Prostate gland (tissue), 2 donors: ENCODE results near the gene NUAK1. TPM values are rescaled to one million over a fixed set of nuclear protein-coding genes. Genes with fewer than 3 reads are reported as not detected.
"Not testable (repeated sequence)": the region's sequence is repeated elsewhere in the genome, so short reads cannot be mapped to it uniquely, and the experiment has no call there.

Source experiments
- DNase-seq: peaks from one replicate; pipeline ENCODE4 v3.0.0-alpha.2; 2019; ENCODE audit warnings: low spot score
- H3K27ac ChIP-seq, 2 donors: fragments of 200-600 bp; sonication (generic); 2 replicates each; pipeline ENCODE4 v1.5.1; 2017 to 2019
- H3K27me3 ChIP-seq: fragments of 200-600 bp; sonication (generic); replicated peaks from 2 replicates; pipeline ENCODE4 v1.5.1; 2019; ENCODE audit not compliant: insufficient read depth
- H3K36me3 ChIP-seq, 2 donors: fragments of 200-600 bp; sonication (generic); 1 replicate in 1 of 2; 2 replicates in 1 of 2; pipeline versions ENCODE4 v1.5.1 to v1.8.1; 2017 to 2019
- H3K4me1 ChIP-seq: fragments of 200-600 bp; sonication (generic); replicated peaks from 2 replicates; pipeline ENCODE4 v1.5.1; 2019
- H3K4me3 ChIP-seq, 2 donors: fragments of 200-600 bp; sonication (generic); 2 replicates each; pipeline ENCODE4 v1.5.1; 2017 to 2019
- H3K9me3 ChIP-seq: fragments of 200-600 bp; sonication (generic); 2 replicates; pipeline ENCODE4 v1.5.1; 2017
- POLR2A ChIP-seq: fragments of 450-650 bp; IDR thresholded peaks from one replicate; pipeline ENCODE4 v1.6.1; 2016; ENCODE audit warnings: antibody characterized with exemption, mild to moderate bottlenecking
- POLR2AphosphoS5 ChIP-seq: sonication (generic); formaldehyde crosslinking; IDR thresholded peaks from one replicate; pipeline ENCODE4 v1.6.1; 2017; ENCODE audit warnings: antibody characterized with exemption
- WGBS: methylation state at CpG from one replicate; pipeline ENCODE4 v1.1.5; 2018; 5-methylcytosine and 5-hydroxymethylcytosine counted together
- intact Hi-C: fragments of 100-400 bp; cut with DNase I; formaldehyde crosslinking; loops from one replicate; pipeline ENCODE4 v1.14.2; 2022
- total RNA-seq, 2 donors: library from RNA; depleted of rRNA; stranded (reverse); fragments of >200 nt; gene quantifications; one replicate each; pipeline ENCODE4 v1.1.0, GENCODE V29; 2016
- TF ChIP-seq, protein P1 (sequence below), 4 experiments: fragments of 200-600 bp in 2 of 4; fragments of 450-650 bp in 2 of 4; sonication (generic) in 2 of 4; IDR thresholded peaks; 1 replicate in 3 of 4; 2 replicates in 1 of 4; pipeline ENCODE4 v1.5.1; 2016 to 2019; ENCODE audit warnings: antibody characterized with exemption in 4 of 4, mild to moderate bottlenecking in 2 of 4, moderate library complexity in 2 of 4

NUAK1 gene
- total RNA-seq, 2 donors from 2014 or later, result 9.6 to 16.0 TPM

DNA sequence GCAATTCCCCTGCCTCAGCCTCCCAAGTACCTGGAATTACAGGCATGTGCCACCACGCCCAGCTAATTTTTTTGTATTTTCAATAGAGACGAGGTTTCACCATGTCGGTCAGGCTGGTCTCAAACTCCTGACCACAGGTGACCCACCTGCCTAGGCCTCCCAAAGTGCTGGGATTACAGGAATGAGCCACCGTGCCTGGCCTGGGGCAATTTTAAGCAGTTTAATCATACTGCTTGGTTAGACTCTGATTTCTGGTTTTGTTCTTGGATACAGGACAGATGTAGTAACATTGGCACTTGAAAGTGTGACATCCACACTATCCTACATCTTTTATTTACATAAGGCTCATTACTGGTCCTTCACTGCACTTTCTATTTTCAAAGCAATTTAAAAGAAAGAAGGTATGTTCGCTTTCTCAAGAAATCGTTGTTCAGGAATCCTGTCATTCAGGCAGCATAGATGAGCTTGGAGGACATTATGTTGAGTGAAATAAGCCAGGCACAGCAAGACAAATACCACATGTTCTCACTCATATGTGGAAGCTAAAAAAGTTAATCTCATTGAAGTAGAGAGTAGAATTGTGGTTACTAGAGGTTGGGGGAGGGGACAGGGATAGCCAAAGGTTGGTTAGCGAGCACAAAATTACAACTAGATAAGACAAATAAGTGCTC is 4.0 kb upstream of the NUAK1 start:
- Histone ChIP-seq H3K27ac (no peak overlapping the region), H3K9me3 (no peaks in the 10 kb centered on the region), H3K4me1 (no peaks in the 10 kb centered on the region), H3K36me3 (no peaks in the 10 kb centered on the region), H3K27me3 (no peaks in the 10 kb centered on the region), H3K4me3 (no peak overlapping the region)
- DNase-seq, result no peak
- intact Hi-C loops, result no loop called here
- TF ChIP-seq POLR2AphosphoS5 (no peak), POLR2A (no peak)
- TF ChIP-seq, protein P1, sequence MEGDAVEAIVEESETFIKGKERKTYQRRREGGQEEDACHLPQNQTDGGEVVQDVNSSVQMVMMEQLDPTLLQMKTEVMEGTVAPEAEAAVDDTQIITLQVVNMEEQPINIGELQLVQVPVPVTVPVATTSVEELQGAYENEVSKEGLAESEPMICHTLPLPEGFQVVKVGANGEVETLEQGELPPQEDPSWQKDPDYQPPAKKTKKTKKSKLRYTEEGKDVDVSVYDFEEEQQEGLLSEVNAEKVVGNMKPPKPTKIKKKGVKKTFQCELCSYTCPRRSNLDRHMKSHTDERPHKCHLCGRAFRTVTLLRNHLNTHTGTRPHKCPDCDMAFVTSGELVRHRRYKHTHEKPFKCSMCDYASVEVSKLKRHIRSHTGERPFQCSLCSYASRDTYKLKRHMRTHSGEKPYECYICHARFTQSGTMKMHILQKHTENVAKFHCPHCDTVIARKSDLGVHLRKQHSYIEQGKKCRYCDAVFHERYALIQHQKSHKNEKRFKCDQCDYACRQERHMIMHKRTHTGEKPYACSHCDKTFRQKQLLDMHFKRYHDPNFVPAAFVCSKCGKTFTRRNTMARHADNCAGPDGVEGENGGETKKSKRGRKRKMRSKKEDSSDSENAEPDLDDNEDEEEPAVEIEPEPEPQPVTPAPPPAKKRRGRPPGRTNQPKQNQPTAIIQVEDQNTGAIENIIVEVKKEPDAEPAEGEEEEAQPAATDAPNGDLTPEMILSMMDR (IDR thresholded peaks at IDR 0.05), result no peak
- WGBS, result 70% methylated on average over 7 of the region's 7 CpGs

DNA sequence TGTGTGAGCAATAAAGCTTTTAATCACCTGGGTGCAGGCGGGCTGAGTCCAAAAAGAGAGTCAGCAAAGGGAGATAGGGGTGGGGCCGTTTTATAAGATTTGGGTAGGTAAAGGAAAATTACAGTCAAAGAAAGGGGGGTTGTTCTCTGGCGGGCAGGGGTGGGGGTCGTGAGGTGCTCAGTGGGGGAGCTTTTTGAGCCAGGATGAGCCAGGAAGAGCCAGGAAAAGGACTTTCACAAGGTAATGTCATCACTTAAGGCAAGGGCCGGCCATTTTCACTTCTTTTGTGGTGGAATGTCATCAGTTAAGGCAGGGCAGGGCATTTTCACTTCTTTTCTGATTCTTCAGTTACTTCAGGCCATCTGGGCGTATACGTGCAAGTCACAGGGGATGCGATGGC is 3.2 kb upstream of the NUAK1 start:
- 86% methylated on average over 8 of the region's 8 CpGs for WGBS
- DNase-seq, intact Hi-C loops, H3K4me1 ChIP-seq, H3K4me3 ChIP-seq, H3K27ac ChIP-seq, H3K36me3 ChIP-seq, H3K27me3 ChIP-seq, H3K9me3 ChIP-seq: not testable (repeated sequence)

DNA sequence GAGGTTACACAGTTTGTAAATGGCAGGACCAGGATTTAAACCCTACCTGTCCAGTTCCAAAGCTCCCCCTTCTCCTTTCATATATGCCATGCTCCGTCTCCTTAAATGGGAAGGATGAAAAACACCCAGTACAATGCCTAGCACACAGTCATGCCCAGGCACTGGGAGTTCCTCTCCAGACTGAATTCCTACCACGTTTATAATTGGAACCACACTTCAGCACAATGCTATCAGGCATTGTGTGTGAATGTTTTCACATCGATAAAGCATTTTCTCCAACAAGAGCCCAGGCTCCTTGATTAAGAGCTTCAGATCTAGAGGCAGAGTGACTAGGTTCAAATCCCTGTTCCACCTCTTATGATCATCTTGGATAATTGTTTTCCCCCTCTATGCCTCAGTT is 2.7 kb upstream of the NUAK1 start:
- no peaks in the 10 kb centered on the region for H3K27me3 ChIP-seq
- intact Hi-C loops, result no loop called here
- no peak overlapping the region for H3K4me3 ChIP-seq
- DNase-seq, result no peak
- TF ChIP-seq POLR2A, result no peak
- TF ChIP-seq, protein P1 (IDR thresholded peaks at IDR 0.05), result no peak
- TF ChIP-seq POLR2AphosphoS5, result no peak
- H3K9me3 ChIP-seq, result no peaks in the 10 kb centered on the region
- no peaks in the 10 kb centered on the region for H3K36me3 ChIP-seq
- 63% methylated on average over 3 of the region's 3 CpGs for WGBS
- no peaks in the 10 kb centered on the region for H3K4me1 ChIP-seq
- H3K27ac ChIP-seq, result no peak overlapping the region

DNA sequence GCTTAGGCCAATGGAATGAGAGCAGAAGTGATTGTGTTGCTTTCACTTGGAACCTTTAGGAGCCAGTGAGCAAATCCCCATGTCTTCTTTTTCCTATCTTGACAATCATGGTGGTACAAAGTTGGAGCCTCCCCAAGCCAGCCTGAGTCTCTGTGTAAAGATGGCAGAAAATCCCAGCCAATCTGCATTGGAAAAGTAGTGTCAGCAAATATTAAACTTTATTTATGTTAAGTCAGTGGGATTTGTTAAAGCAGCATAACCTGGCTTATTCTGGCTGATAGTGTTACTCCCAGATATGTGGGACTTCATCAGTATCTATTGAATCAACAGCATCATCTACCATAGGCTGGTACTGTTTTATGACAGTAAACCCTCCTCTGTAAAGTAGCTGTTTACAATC is 2.2 kb upstream of the NUAK1 start:
- TF ChIP-seq POLR2A (no peak), POLR2AphosphoS5 (no peak)
- TF ChIP-seq, protein P1 (IDR thresholded peaks at IDR 0.05), result no peak
- no peak for DNase-seq
- no peak overlapping the region for H3K27ac ChIP-seq
- no peaks in the 10 kb centered on the region for H3K4me1 ChIP-seq
- no peaks in the 10 kb centered on the region for H3K36me3 ChIP-seq
- intact Hi-C loops, result no loop called here
- no peaks in the 10 kb centered on the region for H3K27me3 ChIP-seq
- no peaks in the 10 kb centered on the region for H3K9me3 ChIP-seq
- H3K4me3 ChIP-seq, result no peak overlapping the region

DNA sequence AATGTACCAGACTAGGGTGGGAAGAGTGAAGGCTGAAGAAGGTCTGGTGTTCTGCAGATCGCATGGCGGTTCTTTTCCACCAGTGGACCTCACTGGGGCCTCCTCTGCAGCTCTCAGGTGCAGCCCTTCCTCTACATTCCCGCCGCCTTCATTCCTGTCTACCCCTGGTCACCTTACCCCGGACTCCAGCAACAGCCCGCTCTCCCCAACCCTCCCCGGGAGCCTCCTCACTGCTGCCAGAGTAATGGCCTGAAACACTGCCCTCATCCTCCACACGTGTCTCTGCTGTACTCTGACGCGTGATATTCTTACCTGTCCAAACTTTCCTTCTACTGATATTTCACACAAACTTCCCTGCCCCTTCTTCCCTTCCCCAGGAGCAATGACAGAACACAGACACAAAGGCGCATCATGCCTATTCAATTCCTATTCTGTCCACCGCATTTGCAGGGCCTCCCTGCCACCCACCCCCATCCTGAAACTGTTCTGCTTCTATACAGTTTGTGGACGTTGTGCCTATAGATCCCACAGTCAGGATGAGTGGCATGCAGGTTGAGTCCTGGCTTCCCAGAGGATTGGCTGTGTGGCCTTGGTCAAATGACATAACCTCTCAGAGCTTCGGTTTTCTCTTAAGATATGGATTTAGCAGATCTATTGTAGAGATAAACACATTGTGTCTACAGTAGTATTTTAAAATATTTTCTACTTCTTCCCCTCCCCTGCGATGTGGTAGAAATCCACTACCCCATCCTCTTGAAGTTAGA is 1.7 kb upstream of the NUAK1 start:
- intact Hi-C loops, result no loop called here
- TF ChIP-seq, protein P1 (IDR thresholded peaks at IDR 0.05), result no peak
- TF ChIP-seq POLR2AphosphoS5 (no peak), POLR2A (no peak)
- H3K27ac ChIP-seq, result peak overlapping the region; percentile 89 to 92
- no peaks in the 10 kb centered on the region for H3K9me3 ChIP-seq
- H3K27me3 ChIP-seq, result no peaks in the 10 kb centered on the region
- DNase-seq, result no peak
- WGBS, result 38% methylated on average over 15 of the region's 15 CpGs
- peak overlapping the region; percentile 63 to 76 for H3K4me3 ChIP-seq
- H3K4me1 ChIP-seq, result no peaks in the 10 kb centered on the region
- no peaks in the 10 kb centered on the region for H3K36me3 ChIP-seq
